WERI-Rb-1 (cell line): ENCODE results near the gene OGDH.

Experiments used
- DNase-seq: peaks from one replicate; pipeline ENCODE4 v3.0.0-alpha.2; 2020
- H3K27ac ChIP-seq: fragments of 250-450 bp; sonication (Bioruptor Pico); 2 replicates; pipeline ENCODE4 v1.5.1; 2020; ENCODE audit warnings: mild to moderate bottlenecking, moderate library complexity
- H3K27me3 ChIP-seq: fragments of 250-450 bp; sonication (Bioruptor Pico); 2 replicates; pipeline ENCODE4 v1.5.1; 2021; ENCODE audit warnings: mild to moderate bottlenecking, low read depth, moderate library complexity; ENCODE audit not compliant: insufficient read depth, severe bottlenecking
- H3K36me3 ChIP-seq: fragments of 250-450 bp; sonication (Bioruptor Pico); 2 replicates; pipeline ENCODE4 v1.5.1; 2020; ENCODE audit warnings: mild to moderate bottlenecking, moderate library complexity
- H3K4me3 ChIP-seq: 2 replicates; pipeline ENCODE4 v1.5.1; 2011; ENCODE audit warnings: low read depth, mild to moderate bottlenecking, control low read depth, low read length
- H3K9me3 ChIP-seq: fragments of 250-450 bp; sonication (Bioruptor Pico); 2 replicates; pipeline ENCODE4 v1.5.1; 2021; ENCODE audit warnings: mild to moderate bottlenecking, moderate library complexity; ENCODE audit not compliant: severe bottlenecking
- CTCF ChIP-seq: IDR thresholded peaks from 2 replicates; pipeline ENCODE4 v1.5.1; 2011; ENCODE audit warnings: low read depth, mild to moderate bottlenecking, control low read depth, inconsistent platforms, low read length

OGDH gene

GRCh38 chr7:44625526-44626471 is 19.4 kb downstream of the OGDH start:
- Histone ChIP-seq H3K27ac (no peak overlapping the region), H3K36me3 (peaks cover 39% of the 10 kb centered on the region), H3K4me3 (no peak overlapping the region), H3K9me3 (no peaks in the 10 kb centered on the region), H3K27me3 (no peaks in the 10 kb centered on the region)
- DNase-seq, result no peak
- TF ChIP-seq CTCF, result no peak

- no peak for DNase-seq
- Histone ChIP-seq H3K27ac (no peak overlapping the region), H3K4me3 (no peak overlapping the region), H3K36me3 (peaks cover 39% of the 10 kb centered on the region), H3K9me3 (no peaks in the 10 kb centered on the region), H3K27me3 (no peaks in the 10 kb centered on the region)
- no peak for TF ChIP-seq CTCF
Observed at GRCh38 chr7:44626620-44627019, 20.2 kb downstream of the OGDH start.

DNA sequence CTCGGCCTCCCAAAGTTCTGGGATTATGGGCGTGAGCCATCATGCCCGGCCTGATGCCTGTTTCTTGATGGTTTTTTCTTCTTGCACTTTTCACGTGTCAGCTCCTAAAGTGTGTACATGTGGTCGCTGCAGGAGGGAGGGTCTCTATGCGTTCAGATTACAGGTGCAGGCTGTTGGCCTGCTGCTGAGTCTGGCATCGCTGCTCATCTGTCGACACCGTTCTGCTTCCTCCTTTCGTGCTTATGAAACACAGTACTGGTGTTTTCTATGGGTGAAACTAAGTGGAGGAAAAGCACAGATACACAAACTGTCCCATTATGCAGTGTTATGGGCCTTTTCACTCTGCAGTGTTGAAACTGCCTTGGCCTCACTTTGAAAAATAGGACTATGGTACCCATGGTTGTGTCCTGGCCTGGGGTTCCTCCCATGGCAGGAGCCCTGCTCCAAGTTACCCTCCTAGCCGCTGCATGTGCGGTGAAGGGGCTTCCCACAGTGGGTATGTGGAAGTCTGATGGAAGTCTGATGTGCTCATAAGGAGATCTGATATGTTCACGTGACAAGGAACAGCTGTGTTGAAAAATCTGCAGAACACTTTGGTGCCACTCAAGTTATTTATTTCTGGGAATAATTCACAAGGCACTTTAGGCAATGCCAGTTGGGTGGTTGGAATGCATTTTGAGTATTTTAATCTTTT is 23.5 kb downstream of the OGDH start:
- peaks cover 33% of the 10 kb centered on the region for H3K36me3 ChIP-seq
- H3K27ac ChIP-seq, result no peak overlapping the region
- H3K4me3 ChIP-seq, result no peak overlapping the region
- no peaks in the 10 kb centered on the region for H3K9me3 ChIP-seq
- no peak for TF ChIP-seq CTCF
- no peak for DNase-seq
- H3K27me3 ChIP-seq, result no peaks in the 10 kb centered on the region

- Histone ChIP-seq H3K27ac (no peak overlapping the region), H3K9me3 (no peaks in the 10 kb centered on the region), H3K4me3 (no peak overlapping the region), H3K27me3 (no peaks in the 10 kb centered on the region), H3K36me3 (peaks cover 23% of the 10 kb centered on the region)
- no peak for DNase-seq
- TF ChIP-seq CTCF, result no peak
Observed at GRCh38 chr7:44630792-44631457, 24.5 kb downstream of the OGDH start.

- H3K27me3 ChIP-seq, result no peaks in the 10 kb centered on the region
- TF ChIP-seq CTCF, result no peak
- H3K9me3 ChIP-seq, result no peaks in the 10 kb centered on the region
- no peak overlapping the region for H3K4me3 ChIP-seq
- no peak for DNase-seq
- no peak overlapping the region for H3K27ac ChIP-seq
- H3K36me3 ChIP-seq, result peaks cover 17% of the 10 kb centered on the region
Observed at GRCh38 chr7:44631458-44632115, 25.2 kb downstream of the OGDH start.
